ENCODE results near the gene SS18L1. TPM values are rescaled to one million over a fixed set of nuclear protein-coding genes. Genes with fewer than 3 reads are reported as not detected.

SS18L1 gene
- polyA plus RNA-seq, 1 of the 3 experiments (the other 2 are of a cell fraction): 10.7 TPM

GRCh38 chr20:62101078-62101477 lies 42.5 kb upstream of the SS18L1 start:
- ChIA-PET POLR2A (interaction anchor here (1.2 kb wide), 1 partner anchor 34 kb away, joined by 3 read pairs; no protein-coding TSS in a partner anchor), CTCF (no interaction called here)
- TF ChIP-seq RXRA (IDR thresholded peaks at IDR 0.05; ENCODE audit: borderline replicate concordance, low read depth) (no peak), FOSL2 (IDR thresholded peaks at IDR 0.05; ENCODE audit: borderline replicate concordance, low read depth) (no peak), RAD21 (IDR thresholded peaks at IDR 0.05; ENCODE audit: low read length) (no peak), TCF12 (IDR thresholded peaks at IDR 0.05) (no peak), MAX (IDR thresholded peaks at IDR 0.05; ENCODE audit: low read depth) (no peak), FOXJ3 (CRISPR knock-in tag; IDR thresholded peaks at IDR 0.05) (no peak), USF2 (IDR thresholded peaks at IDR 0.05; ENCODE audit: borderline replicate concordance, low read depth, low read length) (no peak), RCOR1 (IDR thresholded peaks at IDR 0.05; ENCODE audit: low read length) (no peak)
- no peaks in the 10 kb centered on the region for H3K4me1 ChIP-seq (ENCODE audit: control insufficient read depth in 1 of 2, insufficient read depth in 2 of 2, low read depth in 1 of 2, low read length in 1 of 2)
- H3K27ac ChIP-seq (ENCODE audit: low read depth in 2 of 2, low read length in 1 of 2): no peak overlapping the region
- H3K4me2 ChIP-seq: no peak overlapping the region
- no peaks in the 10 kb centered on the region for H3K9me3 ChIP-seq
- DNase-seq: no peak
- H2AFZ ChIP-seq (ENCODE audit: low read depth): no peak overlapping the region
- H3K4me3 ChIP-seq (ENCODE audit: low read depth in 2 of 2, low read length in 1 of 2): no peak overlapping the region
- no peaks in the 10 kb centered on the region for H4K20me1 ChIP-seq (ENCODE audit: insufficient read depth)
- no peaks in the 10 kb centered on the region for H3K9me2 ChIP-seq
- H3K27me3 ChIP-seq (ENCODE audit: insufficient read depth): no peaks in the 10 kb centered on the region
- H3K9ac ChIP-seq: no peak overlapping the region
- no peaks in the 10 kb centered on the region for H3K36me3 ChIP-seq (replicated peaks in 1 of 2; ENCODE audit: control insufficient read depth in 1 of 2, insufficient read depth in 2 of 2, low read length in 1 of 2)
- H3F3A ChIP-seq (replicated peaks; ENCODE audit: insufficient read depth): no peaks in the 10 kb centered on the region
- 19% methylated on average over 4 of the region's 4 CpGs for WGBS (ENCODE audit: low lambda C conversion rate)
- no peaks in the 10 kb centered on the region for H3K79me2 ChIP-seq (ENCODE audit: insufficient read depth)

- H3K27ac ChIP-seq (ENCODE audit: low read depth in 2 of 2, low read length in 1 of 2): no peak overlapping the region
- H4K20me1 ChIP-seq (ENCODE audit: insufficient read depth): no peaks in the 10 kb centered on the region
- no peak overlapping the region for H3K4me3 ChIP-seq (ENCODE audit: low read depth in 2 of 2, low read length in 1 of 2)
- H2AFZ ChIP-seq (ENCODE audit: low read depth): no peak overlapping the region
- no peaks in the 10 kb centered on the region for H3K36me3 ChIP-seq (replicated peaks in 1 of 2; ENCODE audit: control insufficient read depth in 1 of 2, insufficient read depth in 2 of 2, low read length in 1 of 2)
- TF ChIP-seq CHD2 (IDR thresholded peaks at IDR 0.05; ENCODE audit: low read length, partially characterized antibody) (no peak), TCF12 (IDR thresholded peaks at IDR 0.05) (no peak), TAF1 (IDR thresholded peaks at IDR 0.05; ENCODE audit: borderline replicate concordance, low read depth, low read length) (no peak)
- TF ChIP-seq, protein P1, sequence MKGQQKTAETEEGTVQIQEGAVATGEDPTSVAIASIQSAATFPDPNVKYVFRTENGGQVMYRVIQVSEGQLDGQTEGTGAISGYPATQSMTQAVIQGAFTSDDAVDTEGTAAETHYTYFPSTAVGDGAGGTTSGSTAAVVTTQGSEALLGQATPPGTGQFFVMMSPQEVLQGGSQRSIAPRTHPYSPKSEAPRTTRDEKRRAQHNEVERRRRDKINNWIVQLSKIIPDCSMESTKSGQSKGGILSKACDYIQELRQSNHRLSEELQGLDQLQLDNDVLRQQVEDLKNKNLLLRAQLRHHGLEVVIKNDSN (IDR thresholded peaks at IDR 0.05; ENCODE audit: borderline replicate concordance, low read depth): no peak
- DNase-seq: no peak
- H3K9me3 ChIP-seq: no peaks in the 10 kb centered on the region
- H3K9ac ChIP-seq: no peak overlapping the region
- ChIA-PET CTCF (interaction anchor here (1.4 kb wide), 1 partner anchor 29 kb away, joined by 3 read pairs; no protein-coding TSS in a partner anchor), POLR2A (no interaction called here)
- no peak overlapping the region for H3K4me2 ChIP-seq
- H3K27me3 ChIP-seq (ENCODE audit: insufficient read depth): no peaks in the 10 kb centered on the region
- no peaks in the 10 kb centered on the region for H3K4me1 ChIP-seq (ENCODE audit: control insufficient read depth in 1 of 2, insufficient read depth in 2 of 2, low read depth in 1 of 2, low read length in 1 of 2)
- no peaks in the 10 kb centered on the region for H3K9me2 ChIP-seq
- no peaks in the 10 kb centered on the region for H3F3A ChIP-seq (replicated peaks; ENCODE audit: insufficient read depth)
- 41% methylated on average over 20 of the region's 21 CpGs for WGBS (ENCODE audit: low lambda C conversion rate)
- no peaks in the 10 kb centered on the region for H3K79me2 ChIP-seq (ENCODE audit: insufficient read depth)
These were observed 39.9 kb upstream of the SS18L1 start for GRCh38 chr20:62103508-62104233.

Data from SK-N-SH (cell line).